Esophagus muscularis mucosa (tissue), 2 donors: ENCODE data around the gene SOX15.

Source experiments
- POLR2A ChIP-seq: fragments of 450-650 bp; IDR thresholded peaks from one replicate; pipeline ENCODE4 v1.6.1; 2017; ENCODE audit warnings: antibody characterized with exemption, moderate library complexity, mild to moderate bottlenecking, low read depth
- POLR2AphosphoS5 ChIP-seq, 2 donors: sonication (generic); formaldehyde crosslinking; IDR thresholded peaks; one replicate each; pipeline ENCODE4 v1.6.1; 2017; ENCODE audit warnings: antibody characterized with exemption in 2 of 2

- TF ChIP-seq POLR2A (no peak), POLR2AphosphoS5 (IDR thresholded peaks at IDR 0.05) (no peak)
Observed at GRCh38 chr17:7589891-7590691, at the start of gene SOX15.
